Tibial artery (tissue), 4 donors: ENCODE measurements around the gene INTS1.

Source experiments
- DNase-seq, 2 donors: peaks; one replicate each; pipeline ENCODE4 v3.0.0-alpha.2; 2019
- H3K27ac ChIP-seq, 2 donors: fragments of 200-600 bp; sonication (generic) in 1 of 2; 1 replicate in 1 of 2; 2 replicates in 1 of 2; pipeline ENCODE4 v1.5.1; 2018 to 2019; ENCODE audit warnings: mild to moderate bottlenecking in 1 of 2
- H3K27me3 ChIP-seq, 2 donors: fragments of 200-600 bp; sonication (generic) in 1 of 2; one replicate each; pipeline versions ENCODE4 v1.5.1 to v1.6.0; 2016 to 2019
- H3K36me3 ChIP-seq, 3 donors: fragments of 200-600 bp; sonication (generic) in 2 of 3; one replicate each; pipeline ENCODE4 v1.5.1; 2016 to 2019; ENCODE audit warnings: mild to moderate bottlenecking in 2 of 3
- H3K4me1 ChIP-seq, 4 donors: fragments of 200-600 bp; sonication (generic) in 2 of 4; 1 replicate in 3 of 4; 2 replicates in 1 of 4; pipeline ENCODE4 v1.5.1; 2016 to 2019
- H3K4me3 ChIP-seq, 2 donors: fragments of 200-600 bp; sonication (generic) in 1 of 2; 1 replicate in 1 of 2; 2 replicates in 1 of 2; pipeline ENCODE4 v1.5.1; 2018 to 2019; ENCODE audit warnings: mild to moderate bottlenecking in 2 of 2
- H3K9me3 ChIP-seq, 3 donors: fragments of 200-600 bp; sonication (generic) in 1 of 3; one replicate each; pipeline ENCODE4 v1.5.1; 2016 to 2019
- CTCF ChIP-seq, 2 experiments: fragments of 200-600 bp in 1 of 2; fragments of 450-650 bp in 1 of 2; IDR thresholded peaks; one replicate each; pipeline ENCODE4 v1.5.1; 2017 to 2019; ENCODE audit warnings: antibody characterized with exemption in 2 of 2, mild to moderate bottlenecking in 1 of 2, moderate library complexity in 1 of 2
- intact Hi-C: fragments of 100-400 bp; cut with DNase I; formaldehyde crosslinking; loops from one replicate; pipeline ENCODE4 v1.15.0; 2023; ENCODE audit warnings: low total_unique reads

Gene INTS1

GRCh38 chr7:1468643-1469298 is 35.4 kb downstream of the INTS1 start:
- Histone ChIP-seq H3K36me3 (peaks cover 39 to 53% (median 52%) of the 10 kb centered on the region in 3 donors), H3K27me3 (no peaks in the 10 kb centered on the region), H3K9me3 (no peaks in the 10 kb centered on the region), H3K4me1 (peaks cover 0 to 23% (median 16%) of the 10 kb centered on the region in 4 donors), H3K4me3 (no peak overlapping the region), H3K27ac (no peak overlapping the region)
- DNase-seq = no peak
- no peak for TF ChIP-seq CTCF (IDR thresholded peaks at IDR 0.05)
- intact Hi-C loops = no loop called here

- Histone ChIP-seq H3K27me3 (no peaks in the 10 kb centered on the region), H3K4me3 (no peak overlapping the region), H3K27ac (no peak overlapping the region), H3K9me3 (no peaks in the 10 kb centered on the region), H3K4me1 (peaks cover 0 to 29% (median 21%) of the 10 kb centered on the region in 4 donors), H3K36me3 (peaks cover 33 to 48% (median 46%) of the 10 kb centered on the region in 3 donors)
- intact Hi-C loops = no loop called here
- TF ChIP-seq CTCF (IDR thresholded peaks at IDR 0.05) = no peak
- DNase-seq = no peak
Observed at GRCh38 chr7:1468203-1468602, 36.0 kb downstream of the INTS1 start.

GRCh38 chr7:1466524-1467271 is 37.5 kb downstream of the INTS1 start:
- intact Hi-C loops = no loop called here
- Histone ChIP-seq H3K36me3 (peaks cover 18 to 33% (median 31%) of the 10 kb centered on the region in 3 donors), H3K4me1 (peaks cover 0 to 44% (median 34%) of the 10 kb centered on the region in 4 donors), H3K9me3 (no peaks in the 10 kb centered on the region), H3K4me3 (no peak overlapping the region), H3K27ac (peak overlapping the region; percentile 67 to 83), H3K27me3 (no peaks in the 10 kb centered on the region)
- no peak for TF ChIP-seq CTCF (IDR thresholded peaks at IDR 0.05)
- DNase-seq = peak; percentile 79 to 90

- H3K27ac ChIP-seq = no peak overlapping the region
- no peak overlapping the region for H3K4me3 ChIP-seq
- no peaks in the 10 kb centered on the region for H3K27me3 ChIP-seq
- H3K9me3 ChIP-seq = no peaks in the 10 kb centered on the region
- H3K36me3 ChIP-seq = peaks cover 0 to 12% (median 11%) of the 10 kb centered on the region in 3 donors
- H3K4me1 ChIP-seq = peaks cover 0 to 64% (median 52%) of the 10 kb centered on the region in 4 donors
- intact Hi-C loops = no loop called here
- DNase-seq = no peak
- TF ChIP-seq CTCF (IDR thresholded peaks at IDR 0.05) = no peak
Observed at GRCh38 chr7:1464694-1465093, 39.5 kb downstream of the INTS1 start.

GRCh38 chr7:1463676-1464223 is 40.4 kb downstream of the INTS1 start:
- intact Hi-C loops = no loop called here
- Histone ChIP-seq H3K36me3 (peaks cover 0 to 5% (median 2%) of the 10 kb centered on the region in 3 donors), H3K27ac (peak overlapping the region; percentile 87 to 92), H3K27me3 (no peaks in the 10 kb centered on the region), H3K4me1 (peaks cover 0 to 64% (median 54%) of the 10 kb centered on the region in 4 donors), H3K9me3 (no peaks in the 10 kb centered on the region), H3K4me3 (no peak overlapping the region)
- no peak for TF ChIP-seq CTCF (IDR thresholded peaks at IDR 0.05)
- no peak for DNase-seq
